HEK293 (cell line): ENCODE data around the gene TECR.

Experiments
- CTCF ChIA-PET: fragments of 350-600 bp; formaldehyde crosslinking; extraction: SDS; loops from one replicate; lab custom pipeline; 2021; ENCODE audit warnings: antibody characterized with exemption; lab: Yijun Ruan, JAX
- POLR2A ChIA-PET: fragments of 300-600 bp; formaldehyde crosslinking; extraction: SDS; loops from one replicate; lab custom pipeline; 2020; ENCODE audit warnings: antibody characterized with exemption, inconsistent platforms; lab: Yijun Ruan, JAX
- H3K27ac ChIP-seq: fragments of 200-500 bp; sonication (Bioruptor generic); 2 replicates; pipeline ENCODE4 v1.5.1; 2014; ENCODE audit warnings: low read depth, low read length, control low read depth, inconsistent platforms; ENCODE audit errors: extremely low read depth
- H3K36me3 ChIP-seq, 2 experiments: fragments of 200-500 bp in 1 of 2; sonication (Bioruptor generic) in 1 of 2; 1 replicate in 1 of 2; 2 replicates in 1 of 2; pipeline ENCODE4 v1.5.1; 2014 to 2017; ENCODE audit warnings: inconsistent platforms in 2 of 2, low read length in 2 of 2; ENCODE audit not compliant: control insufficient read depth in 2 of 2, insufficient read depth in 1 of 2
- H3K4me1 ChIP-seq: fragments of 200-500 bp; sonication (Bioruptor generic); 2 replicates; pipeline ENCODE4 v1.5.1; 2014; ENCODE audit warnings: mild to moderate bottlenecking, low read length, inconsistent platforms; ENCODE audit not compliant: control insufficient read depth, insufficient read depth
- H3K4me3 ChIP-seq: 2 replicates; pipeline ENCODE4 v1.5.1; 2011; ENCODE audit warnings: low read depth, mild to moderate bottlenecking, control low read depth, low read length, moderate library complexity
- H3K9me3 ChIP-seq: fragments of 200-500 bp; sonication (Bioruptor generic); 2 replicates; pipeline ENCODE4 v1.5.1; 2014; ENCODE audit warnings: low read depth, low read length, inconsistent platforms; ENCODE audit not compliant: control insufficient read depth, insufficient read depth
- ATF2 ChIP-seq: fragments of 450-650 bp; formaldehyde crosslinking; IDR thresholded peaks from 2 replicates; pipeline ENCODE4 v1.5.1; 2016; ENCODE audit warnings: missing biosample characterization, missing genetic modification characterization, low read depth
- BCL11B ChIP-seq: fragments of 450-650 bp; formaldehyde crosslinking; IDR thresholded peaks from 2 replicates; pipeline ENCODE4 v1.5.1; 2016; ENCODE audit warnings: low read depth, missing biosample characterization, missing genetic modification characterization
- EGR2 ChIP-seq: fragments of 450-650 bp; formaldehyde crosslinking; IDR thresholded peaks from 2 replicates; pipeline ENCODE4 v1.5.1; 2016; ENCODE audit warnings: low read depth, missing biosample characterization, missing genetic modification characterization
- GLIS1 ChIP-seq: fragments of 450-650 bp; formaldehyde crosslinking; IDR thresholded peaks from 2 replicates; pipeline ENCODE4 v1.5.1; 2016; ENCODE audit warnings: missing biosample characterization, missing genetic modification characterization
- HIC1 ChIP-seq: fragments of 450-650 bp; formaldehyde crosslinking; IDR thresholded peaks from 2 replicates; pipeline ENCODE4 v1.5.1; 2016; ENCODE audit warnings: missing biosample characterization, missing genetic modification characterization
- IKZF3 ChIP-seq: fragments of 450-650 bp; IDR thresholded peaks from 2 replicates; pipeline ENCODE4 v1.5.0; 2018; ENCODE audit warnings: missing biosample characterization, mild to moderate bottlenecking, missing genetic modification characterization, moderate library complexity
- KLF1 ChIP-seq: fragments of 450-650 bp; formaldehyde crosslinking; IDR thresholded peaks from 2 replicates; pipeline ENCODE4 v1.5.1; 2016; ENCODE audit warnings: missing biosample characterization, missing genetic modification characterization
- KLF17 ChIP-seq: fragments of 450-650 bp; formaldehyde crosslinking; IDR thresholded peaks from 2 replicates; pipeline ENCODE4 v1.5.1; 2016; ENCODE audit warnings: missing biosample characterization, missing genetic modification characterization
- KLF9 ChIP-seq: fragments of 450-650 bp; formaldehyde crosslinking; IDR thresholded peaks from 2 replicates; pipeline ENCODE4 v1.5.1; 2016; ENCODE audit warnings: missing biosample characterization, missing genetic modification characterization, low read depth
- MEIS1 ChIP-seq: sonication (generic); formaldehyde crosslinking; IDR thresholded peaks from 2 replicates; pipeline ENCODE4 v1.8.1; 2022; ENCODE audit warnings: missing genetic modification reagents, mild to moderate bottlenecking, borderline replicate concordance
- PRDM1 ChIP-seq: fragments of 450-650 bp; formaldehyde crosslinking; IDR thresholded peaks from 2 replicates; pipeline ENCODE4; 2016; ENCODE audit warnings: missing biosample characterization, missing genetic modification characterization
- RBAK ChIP-seq: fragments of 450-650 bp; formaldehyde crosslinking; IDR thresholded peaks from 2 replicates; pipeline ENCODE4 v1.5.1; 2016; ENCODE audit warnings: missing biosample characterization, missing genetic modification characterization
- SCRT1 ChIP-seq: fragments of 450-650 bp; formaldehyde crosslinking; IDR thresholded peaks from 2 replicates; pipeline ENCODE4 v1.5.1; 2016; ENCODE audit warnings: missing biosample characterization, missing genetic modification characterization, borderline replicate concordance
- SCRT2 ChIP-seq: fragments of 450-650 bp; formaldehyde crosslinking; IDR thresholded peaks from 2 replicates; pipeline ENCODE4 v1.5.1; 2016; ENCODE audit warnings: missing biosample characterization, missing genetic modification characterization
- ZBTB10 ChIP-seq: fragments of 450-650 bp; formaldehyde crosslinking; IDR thresholded peaks from 2 replicates; pipeline ENCODE4 v1.5.1; 2016; ENCODE audit warnings: missing biosample characterization, missing genetic modification characterization
- ZFHX2 ChIP-seq: fragments of 450-650 bp; formaldehyde crosslinking; conservative IDR thresholded peaks from 2 replicates; pipeline ENCODE4 v1.5.1; 2016; ENCODE audit warnings: missing biosample characterization, missing genetic modification characterization
- ZIC2 ChIP-seq: fragments of 450-650 bp; formaldehyde crosslinking; IDR thresholded peaks from 2 replicates; pipeline ENCODE4 v1.5.1; 2016; ENCODE audit warnings: missing biosample characterization, missing genetic modification characterization
- ZNF140 ChIP-seq: fragments of 450-650 bp; formaldehyde crosslinking; IDR thresholded peaks from 2 replicates; pipeline ENCODE4 v1.5.1; 2016; ENCODE audit warnings: missing biosample characterization, missing genetic modification characterization
- ZNF155 ChIP-seq: fragments of 450-650 bp; formaldehyde crosslinking; IDR thresholded peaks from 2 replicates; pipeline ENCODE4 v1.5.1; 2016; ENCODE audit warnings: missing biosample characterization, missing genetic modification characterization
- ZNF169 ChIP-seq: fragments of 450-650 bp; formaldehyde crosslinking; IDR thresholded peaks from 2 replicates; pipeline ENCODE4 v1.5.1; 2016; ENCODE audit warnings: missing biosample characterization, missing genetic modification characterization
- ZNF341 ChIP-seq: fragments of 450-650 bp; formaldehyde crosslinking; IDR thresholded peaks from 2 replicates; pipeline ENCODE4; 2016; ENCODE audit warnings: low read depth, missing biosample characterization, missing genetic modification characterization
- ZNF366 ChIP-seq: fragments of 450-650 bp; formaldehyde crosslinking; conservative IDR thresholded peaks from 2 replicates; pipeline ENCODE4 v1.5.1; 2016; ENCODE audit warnings: missing biosample characterization, missing genetic modification characterization
- ZNF548 ChIP-seq: fragments of 450-650 bp; formaldehyde crosslinking; IDR thresholded peaks from 2 replicates; pipeline ENCODE4 v1.5.1; 2016; ENCODE audit warnings: missing biosample characterization, missing genetic modification characterization
- ZNF843 ChIP-seq: fragments of 450-650 bp; formaldehyde crosslinking; IDR thresholded peaks from 2 replicates; pipeline ENCODE4 v1.5.1; 2016; ENCODE audit warnings: missing biosample characterization, missing genetic modification characterization

Gene TECR

GRCh38 chr19:14553939-14554243, 24.5 kb downstream of the TECR start:
- peak; percentile 93 for TF ChIP-seq SCRT2 (tag by site-specific recombination)
- TF ChIP-seq ZNF155, result no peak
- no peak for TF ChIP-seq KLF17
- TF ChIP-seq ZIC2 (tag by site-specific recombination), result peak; percentile 83
- TF ChIP-seq SCRT1, result peak; percentile 73; the same call in 1 of the 2 replicates
- TF ChIP-seq ZBTB10 (tag by site-specific recombination), result no peak
- TF ChIP-seq, all 188 proteins: peak for 3
- H3K9me3 ChIP-seq, result no peaks in the 10 kb centered on the region
- CTCF ChIA-PET, result interaction anchor here (0.6 to 5.0 kb wide), 6 partner anchors 10 to 81 kb away, joined by 3 to 37 read pairs (median 5); no protein-coding TSS in a partner anchor
- POLR2A ChIA-PET, result interaction anchor here (0.9 to 1.8 kb wide), 4 partner anchors 9 to 37 kb away, joined by 3 to 4 read pairs (median 4); partner anchors contain the start of gene DNAJB1
- peaks cover 8% of the 10 kb centered on the region; the same call in 1 of the 2 replicates for H3K4me1 ChIP-seq
- H3K4me3 ChIP-seq, result no peak overlapping the region
- no peak overlapping the region for H3K27ac ChIP-seq
- peaks cover 0 to 4% of the 10 kb centered on the region in 2 experiments; a peak in 2 of 3 replicates for H3K36me3 ChIP-seq

GRCh38 chr19:14554382-14554812, 25.0 kb downstream of the TECR start:
- Histone ChIP-seq H3K27ac (peak overlapping the region; percentile 17; the same call in 1 of the 2 replicates), H3K4me1 (peaks cover 8% of the 10 kb centered on the region; the same call in 1 of the 2 replicates), H3K9me3 (no peaks in the 10 kb centered on the region), H3K36me3 (peaks cover 0 to 4% of the 10 kb centered on the region in 2 experiments; a peak in 2 of 3 replicates), H3K4me3 (no peak overlapping the region)
- POLR2A ChIA-PET, result interaction anchor here (0.7 to 1.8 kb wide), 5 partner anchors 8 to 37 kb away, joined by 3 to 6 read pairs (median 4); partner anchors contain the start of gene DNAJB1
- CTCF ChIA-PET, result interaction anchor here (0.5 to 5.0 kb wide), 6 partner anchors 10 to 92 kb away, joined by 3 to 37 read pairs (median 5); no protein-coding TSS in a partner anchor
- TF ChIP-seq BCL11B (tag by site-specific recombination) (no peak), KLF1 (peak; percentile 75; the same call in 1 of the 2 replicates), ZNF366 (0 out of 2 replicates have a peak, but pooled peaks have one; percentile 17), ZNF140 (tag by site-specific recombination) (peak; percentile 94), ZNF548 (tag by site-specific recombination) (no peak), ZFHX2 (tag by site-specific recombination) (peak; percentile 77), KLF9 (tag by site-specific recombination) (peak; percentile 86), ZNF843 (tag by site-specific recombination) (no peak), MEIS1 (no peak), ZNF341 (peak; percentile 94), RBAK (no peak), ATF2 (tag by site-specific recombination) (no peak), ZNF169 (tag by site-specific recombination) (no peak), GLIS1 (no peak), IKZF3 (no peak), EGR2 (peak; percentile 73), HIC1 (tag by site-specific recombination) (no peak), PRDM1 (tag by site-specific recombination) (peak; percentile 10; the same call in 1 of the 2 replicates), ZBTB10 (tag by site-specific recombination) (no peak)
